ENCODE measurements around the gene RGSL1.

RGSL1 gene

DNA sequence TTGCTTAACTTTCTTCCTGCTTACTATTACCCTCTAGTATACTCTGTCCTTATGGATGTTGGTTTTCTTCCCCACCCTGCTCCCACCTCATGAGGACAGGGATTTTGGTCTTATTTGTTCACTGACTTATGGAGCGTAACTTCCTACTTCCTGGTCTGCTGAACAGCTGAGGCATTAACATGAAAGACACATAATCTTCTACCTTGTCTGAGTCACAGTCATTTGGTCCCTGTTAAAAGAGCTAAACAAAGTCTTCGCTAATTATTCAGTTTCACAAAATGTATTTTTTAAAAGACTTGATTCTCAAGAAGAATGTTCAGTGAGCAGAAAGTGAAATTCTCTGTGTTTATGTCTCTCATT lies 120.6 kb downstream of the RGSL1 start:
- Histone ChIP-seq H3K27ac (ENCODE audit: low read depth, low read length) (peak overlapping the region; percentile 74), H3K79me2 (ENCODE audit: control insufficient read depth, low read length) (no peaks in the 10 kb centered on the region), H3K36me3 (ENCODE audit: control insufficient read depth, low read length) (peaks cover 10% of the 10 kb centered on the region; the same call in 1 of the 2 replicates), H3K4me3 (ENCODE audit: low read length) (peak overlapping the region; percentile 42), H3K9me3 (ENCODE audit: control insufficient read depth, insufficient read depth, low read length) (no peaks in the 10 kb centered on the region), H3F3A (ENCODE audit: control insufficient read depth, insufficient read depth) (peaks cover 10% of the 10 kb centered on the region; the same call in 1 of the 2 replicates), H3K9me2 (replicated peaks; ENCODE audit: control insufficient read depth, low read length) (no peaks in the 10 kb centered on the region), H3K27me3 (ENCODE audit: control insufficient read depth, low read length) (no peaks in the 10 kb centered on the region), H3K4me1 (ENCODE audit: control insufficient read depth, low read length) (peaks cover 35% of the 10 kb centered on the region), H3K4me2 (ENCODE audit: low read length) (peak overlapping the region; percentile 50), H4K20me1 (ENCODE audit: control insufficient read depth, insufficient read depth, low read depth, low read length) (no peaks in the 10 kb centered on the region)
- TF ChIP-seq EZH2phosphoT487 (IDR thresholded peaks at IDR 0.05; ENCODE audit: borderline replicate concordance, low read length) (no peak), CTCF (IDR thresholded peaks at IDR 0.05; ENCODE audit: low read depth, low read length, poor library complexity, severe bottlenecking) (no peak)

DNA sequence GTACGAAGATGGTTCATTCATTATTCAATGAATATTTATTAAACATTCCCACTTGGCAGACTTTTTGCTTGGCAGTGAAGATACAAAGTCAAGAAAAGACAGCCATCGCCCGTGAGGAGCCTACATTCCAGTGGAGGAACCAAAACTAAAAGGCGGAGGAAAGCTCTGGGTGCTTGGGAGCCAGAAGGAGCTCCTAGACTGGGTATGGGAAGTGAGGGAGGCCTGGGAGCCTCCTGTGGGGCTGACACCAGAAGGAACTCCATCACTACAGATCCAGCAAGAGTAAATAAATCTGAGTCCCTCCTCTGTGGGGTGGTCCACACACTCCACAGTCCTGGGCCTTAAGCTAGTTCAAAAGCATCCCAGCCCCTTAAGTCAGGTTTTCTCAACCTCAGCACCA lies 124.2 kb downstream of the RGSL1 start:
- H3K27me3 ChIP-seq (ENCODE audit: control insufficient read depth, low read length): no peaks in the 10 kb centered on the region
- TF ChIP-seq CTCF (IDR thresholded peaks at IDR 0.05; ENCODE audit: low read depth, low read length, poor library complexity, severe bottlenecking) (no peak), EZH2phosphoT487 (IDR thresholded peaks at IDR 0.05; ENCODE audit: borderline replicate concordance, low read length) (no peak)
- peaks cover 2% of the 10 kb centered on the region; the same call in 1 of the 2 replicates for H3F3A ChIP-seq (ENCODE audit: control insufficient read depth, insufficient read depth)
- no peaks in the 10 kb centered on the region for H3K9me3 ChIP-seq (ENCODE audit: control insufficient read depth, insufficient read depth, low read length)
- H3K4me3 ChIP-seq (ENCODE audit: low read length): no peak overlapping the region
- H3K9me2 ChIP-seq (replicated peaks; ENCODE audit: control insufficient read depth, low read length): no peaks in the 10 kb centered on the region
- no peak overlapping the region for H3K27ac ChIP-seq (ENCODE audit: low read depth, low read length)
- H3K4me1 ChIP-seq (ENCODE audit: control insufficient read depth, low read length): peaks cover 23% of the 10 kb centered on the region
- no peak overlapping the region for H3K4me2 ChIP-seq (ENCODE audit: low read length)
- H4K20me1 ChIP-seq (ENCODE audit: control insufficient read depth, insufficient read depth, low read depth, low read length): no peaks in the 10 kb centered on the region
- H3K79me2 ChIP-seq (ENCODE audit: control insufficient read depth, low read length): no peaks in the 10 kb centered on the region
- H3K36me3 ChIP-seq (ENCODE audit: control insufficient read depth, low read length): peaks cover 8% of the 10 kb centered on the region; the same call in 1 of the 2 replicates

DNA sequence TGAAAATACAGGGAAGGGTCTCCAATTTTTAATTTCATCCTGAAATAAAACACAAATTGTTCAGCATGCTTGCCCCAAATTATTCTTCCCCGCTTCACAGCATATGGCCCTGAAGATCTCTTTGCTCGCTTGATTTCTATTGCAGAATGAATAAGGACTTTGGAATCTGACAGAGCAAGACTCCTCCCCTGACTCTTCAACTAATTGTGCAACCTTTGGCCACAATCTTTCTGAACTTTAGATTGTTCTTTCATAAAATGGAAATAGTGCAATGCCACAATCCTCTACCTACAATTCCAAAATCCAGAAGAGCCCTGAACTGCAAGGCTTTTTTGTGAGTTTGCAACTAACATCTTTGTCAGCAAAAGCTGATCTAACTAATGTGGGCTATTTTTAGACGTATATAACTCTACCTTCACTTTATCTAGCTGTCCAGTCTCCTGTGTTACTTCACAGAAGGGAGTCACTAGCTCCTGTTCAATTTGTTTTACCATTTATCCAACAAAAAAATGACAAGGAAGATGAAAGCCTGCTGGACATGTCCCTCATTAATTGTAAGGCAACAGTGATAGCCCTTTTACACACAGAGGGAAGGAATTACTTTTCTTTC lies 125.7 kb downstream of the RGSL1 start:
- Histone ChIP-seq H3K4me3 (ENCODE audit: low read length) (no peak overlapping the region), H3K27ac (ENCODE audit: low read depth, low read length) (no peak overlapping the region), H3K4me2 (ENCODE audit: low read length) (no peak overlapping the region), H3K9me3 (ENCODE audit: control insufficient read depth, insufficient read depth, low read length) (no peaks in the 10 kb centered on the region), H3K36me3 (ENCODE audit: control insufficient read depth, low read length) (no peaks in the 10 kb centered on the region; the same call in 1 of the 2 replicates), H3K9me2 (replicated peaks; ENCODE audit: control insufficient read depth, low read length) (no peaks in the 10 kb centered on the region), H3K79me2 (ENCODE audit: control insufficient read depth, low read length) (no peaks in the 10 kb centered on the region), H3K4me1 (ENCODE audit: control insufficient read depth, low read length) (peaks cover 8% of the 10 kb centered on the region), H3F3A (ENCODE audit: control insufficient read depth, insufficient read depth) (no peaks in the 10 kb centered on the region), H4K20me1 (ENCODE audit: control insufficient read depth, insufficient read depth, low read depth, low read length) (no peaks in the 10 kb centered on the region), H3K27me3 (ENCODE audit: control insufficient read depth, low read length) (no peaks in the 10 kb centered on the region)
- TF ChIP-seq CTCF (IDR thresholded peaks at IDR 0.05; ENCODE audit: low read depth, low read length, poor library complexity, severe bottlenecking) (no peak), EZH2phosphoT487 (IDR thresholded peaks at IDR 0.05; ENCODE audit: borderline replicate concordance, low read length) (no peak)
